Measurements from ENCODE around the gene GMDS.

- TF ChIP-seq CTCF (conservative IDR thresholded peaks at IDR 0.05; ENCODE audit: low read depth in 2 of 2), result no peak
- TF ChIP-seq POLR2AphosphoS5 (IDR thresholded peaks at IDR 0.05; ENCODE audit: low read depth), result no peak
- TF ChIP-seq REST (IDR thresholded peaks at IDR 0.05; ENCODE audit: unreplicated experiment), result no peak
- no peak for TF ChIP-seq ZNF114 (CRISPR knock-in tag; IDR thresholded peaks at IDR 0.05)
- TF ChIP-seq EZH2 (IDR thresholded peaks at IDR 0.05; ENCODE audit: low read depth, unreplicated experiment), result no peak
- TF ChIP-seq ETS1 (IDR thresholded peaks at IDR 0.05), result no peak
- no peak for TF ChIP-seq CREB1 (CRISPR knock-in tag; IDR thresholded peaks at IDR 0.05; ENCODE audit: low read depth)
- TF ChIP-seq ZNF462 (CRISPR knock-in tag; IDR thresholded peaks at IDR 0.05), result no peak
- no peak for TF ChIP-seq EZH2phosphoT487 (IDR thresholded peaks at IDR 0.05; ENCODE audit: unreplicated experiment)
- no peak for TF ChIP-seq JUNB (IDR thresholded peaks at IDR 0.05; ENCODE audit: unreplicated experiment)
- no peak for TF ChIP-seq ZNF331 (CRISPR knock-in tag; IDR thresholded peaks at IDR 0.05; ENCODE audit: low read depth)
Measured at GRCh38 chr6:1739220-1739619, 506.2 kb downstream of the GMDS start.
